Right atrium auricular region (tissue), 2 donors: ENCODE data around the gene NFKBIA. TPM values are rescaled to one million over a fixed set of nuclear protein-coding genes. Genes with fewer than 3 reads are reported as not detected.

Experiments used
- DNase-seq: peaks from one replicate; pipeline ENCODE4 v3.0.0-alpha.2; 2019; ENCODE audit warnings: low spot score
- H3K27ac ChIP-seq, 2 donors: fragments of 200-600 bp; sonication (generic); 1 replicate in 1 of 2; 2 replicates in 1 of 2; pipeline ENCODE4 v1.5.1; 2016 to 2019
- H3K27me3 ChIP-seq, 2 donors: fragments of 200-600 bp; sonication (generic); one replicate each; pipeline versions ENCODE4 v1.5.1 to v1.6.0; 2017 to 2019
- H3K36me3 ChIP-seq: fragments of 200-600 bp; sonication (generic); one replicate; pipeline ENCODE4 v1.5.1; 2016
- H3K4me1 ChIP-seq, 2 donors: fragments of 200-600 bp; sonication (generic); one replicate each; pipeline versions ENCODE4 v1.5.1 to v1.6.0; 2017 to 2019
- H3K4me3 ChIP-seq, 2 donors: fragments of 200-600 bp; sonication (generic); 1 replicate in 1 of 2; 2 replicates in 1 of 2; pipeline ENCODE4 v1.5.1; 2017 to 2019; ENCODE audit warnings: mild to moderate bottlenecking in 1 of 2, moderate library complexity in 1 of 2
- H3K9me3 ChIP-seq, 2 donors: fragments of 200-600 bp; sonication (generic); one replicate each; pipeline ENCODE4 v1.5.1; 2019
- total RNA-seq, 2 donors: library from RNA; depleted of rRNA; stranded (reverse); fragments of >200 nt; gene quantifications; one replicate each; pipeline ENCODE4 v1.1.0, GENCODE V29; 2016
- TF ChIP-seq, protein P1 (sequence below), 2 donors: fragments of 200-600 bp; sonication (generic); IDR thresholded peaks; one replicate each; pipeline ENCODE4 v1.5.1; 2019; ENCODE audit warnings: antibody characterized with exemption in 2 of 2

Gene NFKBIA
- total RNA-seq, 2 donors from 2014 or later: 237 to 302 TPM

DNA sequence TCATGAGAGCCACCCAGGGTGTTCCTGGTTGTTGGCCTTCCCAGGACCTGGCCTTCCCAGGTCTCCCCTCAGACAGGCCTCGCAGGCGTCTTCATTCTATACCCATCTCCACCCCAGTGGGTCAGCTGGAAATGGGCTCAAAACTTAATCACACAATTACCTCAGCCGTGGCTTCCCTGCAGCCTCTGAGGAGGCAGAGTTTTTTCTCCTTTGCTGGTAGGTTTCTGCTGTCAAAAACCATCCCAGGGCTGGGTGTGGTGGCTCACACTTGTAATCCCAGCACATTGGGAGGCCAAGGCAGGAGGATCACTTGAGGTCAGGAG is 13.2 kb downstream of the NFKBIA start:
- peaks cover 0 to 3% of the 10 kb centered on the region in 2 donors for H3K4me1 ChIP-seq
- TF ChIP-seq, protein P1, sequence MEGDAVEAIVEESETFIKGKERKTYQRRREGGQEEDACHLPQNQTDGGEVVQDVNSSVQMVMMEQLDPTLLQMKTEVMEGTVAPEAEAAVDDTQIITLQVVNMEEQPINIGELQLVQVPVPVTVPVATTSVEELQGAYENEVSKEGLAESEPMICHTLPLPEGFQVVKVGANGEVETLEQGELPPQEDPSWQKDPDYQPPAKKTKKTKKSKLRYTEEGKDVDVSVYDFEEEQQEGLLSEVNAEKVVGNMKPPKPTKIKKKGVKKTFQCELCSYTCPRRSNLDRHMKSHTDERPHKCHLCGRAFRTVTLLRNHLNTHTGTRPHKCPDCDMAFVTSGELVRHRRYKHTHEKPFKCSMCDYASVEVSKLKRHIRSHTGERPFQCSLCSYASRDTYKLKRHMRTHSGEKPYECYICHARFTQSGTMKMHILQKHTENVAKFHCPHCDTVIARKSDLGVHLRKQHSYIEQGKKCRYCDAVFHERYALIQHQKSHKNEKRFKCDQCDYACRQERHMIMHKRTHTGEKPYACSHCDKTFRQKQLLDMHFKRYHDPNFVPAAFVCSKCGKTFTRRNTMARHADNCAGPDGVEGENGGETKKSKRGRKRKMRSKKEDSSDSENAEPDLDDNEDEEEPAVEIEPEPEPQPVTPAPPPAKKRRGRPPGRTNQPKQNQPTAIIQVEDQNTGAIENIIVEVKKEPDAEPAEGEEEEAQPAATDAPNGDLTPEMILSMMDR (IDR thresholded peaks at IDR 0.05): no peak
- no peaks in the 10 kb centered on the region for H3K9me3 ChIP-seq
- no peak for DNase-seq
- no peaks in the 10 kb centered on the region for H3K27me3 ChIP-seq
- no peak overlapping the region for H3K27ac ChIP-seq
- no peak overlapping the region for H3K4me3 ChIP-seq
- H3K36me3 ChIP-seq: no peaks in the 10 kb centered on the region

- H3K4me1 ChIP-seq: peaks cover 0 to 8% of the 10 kb centered on the region in 2 donors
- H3K4me3 ChIP-seq: no peak overlapping the region
- no peak overlapping the region for H3K27ac ChIP-seq
- no peak for DNase-seq
- TF ChIP-seq, protein P1 (IDR thresholded peaks at IDR 0.05): no peak
- H3K27me3 ChIP-seq: no peaks in the 10 kb centered on the region
- H3K9me3 ChIP-seq: no peaks in the 10 kb centered on the region
- no peaks in the 10 kb centered on the region for H3K36me3 ChIP-seq
Observed at GRCh38 chr14:35390577-35391387, 13.8 kb downstream of the NFKBIA start.

DNA sequence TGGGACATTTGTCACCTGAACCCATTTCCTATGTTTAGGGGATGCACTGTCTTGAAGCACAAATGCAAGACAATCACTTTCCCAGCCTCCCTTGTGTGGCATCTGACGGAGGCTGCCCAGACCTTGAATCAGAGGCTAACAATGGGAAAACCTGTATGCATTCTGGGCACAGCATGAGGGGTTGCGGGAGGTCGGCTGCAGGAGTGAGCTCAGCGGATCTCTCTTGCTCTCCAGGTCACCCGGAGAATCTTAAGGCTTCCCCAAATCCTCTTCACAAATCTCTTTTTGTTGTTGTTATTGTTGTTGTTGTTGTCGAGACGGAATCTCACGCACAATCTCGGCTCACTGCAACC is 15.3 kb downstream of the NFKBIA start:
- Histone ChIP-seq H3K27ac (no peak overlapping the region), H3K9me3 (no peaks in the 10 kb centered on the region), H3K36me3 (no peaks in the 10 kb centered on the region), H3K27me3 (no peaks in the 10 kb centered on the region), H3K4me1 (peaks cover 0 to 23% of the 10 kb centered on the region in 2 donors), H3K4me3 (no peak overlapping the region)
- DNase-seq: no peak
- TF ChIP-seq, protein P1 (IDR thresholded peaks at IDR 0.05): no peak

GRCh38 chr14:35388656-35389314 is 15.8 kb downstream of the NFKBIA start:
- no peaks in the 10 kb centered on the region for H3K9me3 ChIP-seq
- H3K4me3 ChIP-seq: no peak overlapping the region
- H3K4me1 ChIP-seq: peaks cover 0 to 28% of the 10 kb centered on the region in 2 donors
- no peak for DNase-seq
- H3K36me3 ChIP-seq: no peaks in the 10 kb centered on the region
- TF ChIP-seq, protein P1 (IDR thresholded peaks at IDR 0.05): no peak
- no peak overlapping the region for H3K27ac ChIP-seq
- H3K27me3 ChIP-seq: no peaks in the 10 kb centered on the region

DNA sequence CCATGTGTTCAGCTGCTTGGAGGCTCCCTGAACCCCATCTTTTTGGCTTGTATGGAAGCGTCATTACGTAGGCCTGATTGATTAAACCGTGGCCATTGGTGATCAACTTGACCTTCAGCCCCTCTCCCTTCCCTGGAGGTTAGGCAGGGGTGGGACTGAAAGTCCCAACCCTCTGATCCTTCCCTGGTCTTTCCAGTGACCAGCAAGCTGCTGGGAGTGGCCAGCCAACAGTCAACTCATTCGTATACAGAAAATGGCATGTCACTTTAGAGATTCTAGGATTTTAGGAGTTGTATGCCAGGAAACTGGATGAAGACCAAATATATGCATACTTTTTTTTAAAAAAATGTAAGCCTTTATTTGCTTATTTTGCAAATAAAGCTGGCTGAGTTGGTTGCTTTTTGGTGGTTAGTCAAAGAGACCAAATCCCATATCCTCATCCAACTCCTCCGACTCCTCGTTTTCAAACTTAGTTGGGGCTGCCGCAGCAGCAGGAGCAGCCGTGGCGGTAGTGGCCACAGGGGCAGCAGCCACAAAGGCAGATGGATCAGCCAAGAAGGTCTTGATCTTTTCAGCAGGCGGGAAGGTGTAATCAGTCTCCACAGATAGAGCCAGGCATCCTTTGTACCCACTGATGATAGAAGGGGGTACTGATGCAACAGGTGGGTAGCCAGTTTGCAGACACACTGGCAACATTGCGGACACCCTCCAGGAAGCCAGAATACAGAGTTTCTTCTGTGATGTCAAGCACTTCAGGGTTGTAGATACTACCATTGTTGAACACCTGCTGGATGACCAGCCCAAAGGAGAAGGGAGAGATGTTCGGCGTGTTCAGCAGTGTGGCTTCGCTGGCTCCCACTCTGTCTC is 16.6 kb downstream of the NFKBIA start:
- DNase-seq: no peak
- H3K27ac ChIP-seq: no peak overlapping the region
- H3K36me3 ChIP-seq: no peaks in the 10 kb centered on the region
- H3K4me3 ChIP-seq: no peak overlapping the region
- H3K4me1 ChIP-seq: peaks cover 0 to 30% of the 10 kb centered on the region in 2 donors
- H3K9me3 ChIP-seq: no peaks in the 10 kb centered on the region
- no peaks in the 10 kb centered on the region for H3K27me3 ChIP-seq
- TF ChIP-seq, protein P1 (IDR thresholded peaks at IDR 0.05): no peak
